ENCODE results near the gene FAM13A. TPM values are rescaled to one million over a fixed set of nuclear protein-coding genes. Genes with fewer than 3 reads are reported as not detected.

FAM13A gene
- polyA plus RNA-seq, 1 experiment, result 9.5 TPM

DNA sequence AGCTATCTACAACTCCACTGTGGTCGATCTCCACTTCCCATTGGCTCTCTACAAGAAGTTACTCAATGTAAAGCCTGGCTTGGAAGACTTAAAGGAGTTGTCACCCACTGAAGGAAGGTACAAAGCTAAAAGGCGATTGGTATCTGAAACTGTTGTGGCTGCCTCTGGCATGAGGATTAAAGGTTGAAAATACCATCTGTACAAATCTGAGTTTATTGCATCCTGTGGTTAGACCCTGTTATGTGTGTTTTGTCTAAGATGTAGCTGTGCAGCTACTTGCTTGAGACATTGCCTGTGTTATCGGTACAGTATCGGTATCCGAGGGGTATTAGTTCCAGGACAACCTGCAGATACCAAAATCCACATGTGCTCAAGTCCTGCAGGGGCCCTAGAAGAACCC lies 375.8 kb downstream of the FAM13A start:
- DNase-seq (ENCODE audit: low read depth), result no peak
- CTCF ChIA-PET, result interaction anchor here (1.3 kb wide), 1 partner anchor 13 kb away, joined by 3 read pairs; no protein-coding TSS in a partner anchor
- Histone ChIP-seq H3K4me3 (ENCODE audit: low read depth, low read length) (no peak overlapping the region), H3K36me3 (ENCODE audit: control insufficient read depth, insufficient read depth, low read length) (0 out of 2 replicates have a peak, but pooled peaks cover 1% of the 10 kb centered on the region), H3K27me3 (ENCODE audit: control insufficient read depth, insufficient read depth, low read length) (no peaks in the 10 kb centered on the region)
- no peak for TF ChIP-seq CTCF (IDR thresholded peaks at IDR 0.05; ENCODE audit: insufficient read depth, low read depth, low read length)
- POLR2A ChIA-PET, result no interaction called here

Small RNAs within 50 kb of the gene (small RNA-seq; reads per million reads assigned to genes)
- not detected for gene RF02115 (ENCODE audit: insufficient read length, low read depth, low replicate concordance)
- not detected for gene RNU6-33P (ENCODE audit: insufficient read length, low read depth, low replicate concordance)

Other genes starting within 250 kb of the FAM13A start
- gene TIGD2, start 54.3 kb upstream of the FAM13A start, polyA plus RNA-seq (2011; rRNA removed), result 4.1 and 7.2 TPM in 2 replicates

Data from BJ (cell line).